MM.1S (cell line): Measurements from ENCODE around the gene TOP2A.
A peak's percentile ranks its signal among the peaks of the same experiment; 100 is the strongest.

Experiments used
- EZH2phosphoT487 ChIP-seq: fragments of 300-600 bp; sonication (generic); IDR thresholded peaks from 2 replicates; pipeline ENCODE4 v1.6.1; 2018; ENCODE audit warnings: antibody characterized with exemption, low read length
- TF ChIP-seq, protein P1 (sequence below): fragments of 300-600 bp; sonication (generic); IDR thresholded peaks from 2 replicates; pipeline ENCODE4 v1.5.1; 2016; ENCODE audit warnings: antibody characterized with exemption, low read length, mixed read lengths

DNA sequence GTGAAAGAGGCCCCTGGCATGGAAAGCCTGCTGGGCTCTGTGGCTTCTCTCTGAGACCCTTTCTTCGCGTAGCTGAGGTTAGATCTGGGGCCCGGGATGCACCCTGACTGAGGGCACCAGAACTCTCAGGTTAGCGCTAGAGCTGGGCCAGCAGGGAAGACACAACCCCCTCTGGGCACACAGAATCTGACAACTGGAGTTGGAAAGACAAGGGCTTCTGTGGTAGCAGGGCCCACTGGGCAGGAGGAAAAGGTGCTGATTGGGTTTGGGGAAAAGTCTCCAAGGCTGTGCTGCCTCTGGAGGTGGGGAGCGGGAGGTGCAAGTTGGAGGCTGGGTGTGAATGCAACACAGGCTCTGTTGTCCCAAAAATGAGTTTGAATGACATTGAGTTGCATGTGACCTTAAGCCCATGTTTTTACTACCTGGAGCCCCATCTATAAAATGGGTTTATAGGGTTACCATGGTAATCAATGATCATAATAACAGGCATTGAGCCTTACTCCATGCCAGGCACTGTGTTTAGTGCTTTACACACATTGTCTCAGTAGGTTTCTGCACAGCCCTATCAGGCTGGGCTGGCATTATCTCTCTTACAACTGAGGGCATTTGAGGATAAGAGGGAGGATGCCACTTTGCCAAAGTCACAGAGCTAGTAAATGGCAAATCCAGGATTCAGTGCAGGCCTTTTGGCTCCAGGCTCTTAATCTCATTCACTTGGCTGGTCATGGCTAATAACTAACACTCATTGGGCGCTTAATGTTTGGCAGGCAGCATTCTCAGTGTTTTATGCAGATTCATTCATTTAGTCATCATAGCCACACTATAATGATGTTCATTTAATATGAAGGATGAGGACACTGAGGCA is 16.1 kb upstream of the TOP2A start:
- TF ChIP-seq, protein P1, sequence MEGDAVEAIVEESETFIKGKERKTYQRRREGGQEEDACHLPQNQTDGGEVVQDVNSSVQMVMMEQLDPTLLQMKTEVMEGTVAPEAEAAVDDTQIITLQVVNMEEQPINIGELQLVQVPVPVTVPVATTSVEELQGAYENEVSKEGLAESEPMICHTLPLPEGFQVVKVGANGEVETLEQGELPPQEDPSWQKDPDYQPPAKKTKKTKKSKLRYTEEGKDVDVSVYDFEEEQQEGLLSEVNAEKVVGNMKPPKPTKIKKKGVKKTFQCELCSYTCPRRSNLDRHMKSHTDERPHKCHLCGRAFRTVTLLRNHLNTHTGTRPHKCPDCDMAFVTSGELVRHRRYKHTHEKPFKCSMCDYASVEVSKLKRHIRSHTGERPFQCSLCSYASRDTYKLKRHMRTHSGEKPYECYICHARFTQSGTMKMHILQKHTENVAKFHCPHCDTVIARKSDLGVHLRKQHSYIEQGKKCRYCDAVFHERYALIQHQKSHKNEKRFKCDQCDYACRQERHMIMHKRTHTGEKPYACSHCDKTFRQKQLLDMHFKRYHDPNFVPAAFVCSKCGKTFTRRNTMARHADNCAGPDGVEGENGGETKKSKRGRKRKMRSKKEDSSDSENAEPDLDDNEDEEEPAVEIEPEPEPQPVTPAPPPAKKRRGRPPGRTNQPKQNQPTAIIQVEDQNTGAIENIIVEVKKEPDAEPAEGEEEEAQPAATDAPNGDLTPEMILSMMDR = peak; percentile 44
- TF ChIP-seq EZH2phosphoT487 = no peak
